K562 (cell line): ENCODE data around the gene SAA2.

ENCODE experiments used
- CEBPB ChIP-seq: fragments of 450-650 bp; IDR thresholded peaks from 2 replicates; pipeline ENCODE4 v1.6.1; 2016; ENCODE audit warnings: missing genetic modification characterization, missing compliant biosample characterization
- HMGXB4 ChIP-seq: sonication (generic); formaldehyde crosslinking; IDR thresholded peaks from 2 replicates; pipeline ENCODE4 v1.8.1; 2023; ENCODE audit warnings: mild to moderate bottlenecking, missing genetic modification reagents
- POU5F1 ChIP-seq: fragments of 150-350 bp; IDR thresholded peaks from 2 replicates; pipeline ENCODE4 v1.6.1; 2014; ENCODE audit warnings: borderline replicate concordance, low read length, low read depth, mild to moderate bottlenecking; ENCODE audit not compliant: partially characterized antibody
- SETDB1 ChIP-seq: IDR thresholded peaks from one replicate; pipeline ENCODE4 v1.6.1; 2012; ENCODE audit warnings: low read length, control low read depth, inconsistent platforms
- TEAD2 ChIP-seq: fragments of 450-650 bp; IDR thresholded peaks from 2 replicates; pipeline ENCODE4 v1.6.1; 2016; ENCODE audit warnings: missing genetic modification characterization, control low read depth, missing compliant biosample characterization
- TF ChIP-seq, protein P1 (sequence below), 3 experiments: IDR thresholded peaks in 2 of 3; conservative IDR thresholded peaks in 1 of 3; 2 replicates each; pipeline ENCODE4 v1.5.1; 2011 to 2012; ENCODE audit warnings: low read length in 3 of 3, mild to moderate bottlenecking in 3 of 3, control low read depth in 2 of 3, improper control_type of control experiment in 1 of 3, inconsistent platforms in 1 of 3, low read depth in 1 of 3, mixed read lengths in 1 of 3, moderate library complexity in 1 of 3; ENCODE audit not compliant: insufficient read depth in 2 of 3

DNA sequence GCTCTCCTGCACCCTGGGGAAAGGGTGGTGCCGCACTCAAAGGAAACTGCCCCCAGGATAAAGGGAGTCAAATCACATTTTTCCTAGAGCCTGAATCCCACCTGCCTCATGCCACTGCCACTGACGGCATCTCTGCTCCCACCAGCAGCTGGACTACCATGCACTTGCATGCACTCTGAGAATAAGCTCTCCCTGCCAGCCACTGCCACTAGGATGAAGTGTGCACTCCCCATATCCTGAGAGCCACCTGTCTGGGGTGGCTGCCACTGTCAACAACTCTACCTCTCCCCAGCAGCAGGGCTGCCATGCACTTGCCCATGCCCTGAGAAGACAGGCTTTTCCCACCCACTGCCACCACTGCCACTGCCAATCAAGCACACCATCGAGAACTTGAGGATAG is 44.2 kb downstream of the SAA2 start:
- TF ChIP-seq CEBPB (tag) = no peak
- TF ChIP-seq TEAD2 = no peak
- no peak for TF ChIP-seq HMGXB4 (CRISPR knock-in tag)
- no peak for TF ChIP-seq POU5F1
- TF ChIP-seq SETDB1 = no peak
- TF ChIP-seq, protein P1, sequence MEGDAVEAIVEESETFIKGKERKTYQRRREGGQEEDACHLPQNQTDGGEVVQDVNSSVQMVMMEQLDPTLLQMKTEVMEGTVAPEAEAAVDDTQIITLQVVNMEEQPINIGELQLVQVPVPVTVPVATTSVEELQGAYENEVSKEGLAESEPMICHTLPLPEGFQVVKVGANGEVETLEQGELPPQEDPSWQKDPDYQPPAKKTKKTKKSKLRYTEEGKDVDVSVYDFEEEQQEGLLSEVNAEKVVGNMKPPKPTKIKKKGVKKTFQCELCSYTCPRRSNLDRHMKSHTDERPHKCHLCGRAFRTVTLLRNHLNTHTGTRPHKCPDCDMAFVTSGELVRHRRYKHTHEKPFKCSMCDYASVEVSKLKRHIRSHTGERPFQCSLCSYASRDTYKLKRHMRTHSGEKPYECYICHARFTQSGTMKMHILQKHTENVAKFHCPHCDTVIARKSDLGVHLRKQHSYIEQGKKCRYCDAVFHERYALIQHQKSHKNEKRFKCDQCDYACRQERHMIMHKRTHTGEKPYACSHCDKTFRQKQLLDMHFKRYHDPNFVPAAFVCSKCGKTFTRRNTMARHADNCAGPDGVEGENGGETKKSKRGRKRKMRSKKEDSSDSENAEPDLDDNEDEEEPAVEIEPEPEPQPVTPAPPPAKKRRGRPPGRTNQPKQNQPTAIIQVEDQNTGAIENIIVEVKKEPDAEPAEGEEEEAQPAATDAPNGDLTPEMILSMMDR (IDR thresholded peaks at IDR 0.05 in 2 of 3, conservative IDR thresholded peaks at IDR 0.05 in 1 of 3; ENCODE audit: insufficient read depth in 2 of 3, low read depth in 1 of 3, low read length in 3 of 3) = no peak
